ENCODE results near the gene HAUS3.

DNA sequence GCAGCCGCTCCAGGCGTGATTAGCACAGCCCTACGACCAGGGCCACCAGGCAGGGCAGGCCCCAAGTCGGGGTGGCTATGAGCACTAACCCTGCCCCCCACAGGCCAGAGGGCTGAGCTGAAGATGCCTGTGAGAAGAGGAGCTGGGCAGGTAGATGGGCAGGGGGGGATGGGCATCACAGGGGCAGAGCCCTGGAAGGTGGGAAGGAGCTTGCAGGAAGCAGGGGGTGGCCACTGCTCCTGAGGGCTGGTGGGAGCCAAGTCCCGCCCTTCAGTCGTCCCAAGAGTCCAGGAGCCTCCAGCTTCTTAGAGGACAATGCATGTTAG is 27.2 kb upstream of the HAUS3 start:
- TF ChIP-seq EZH2phosphoT487 (IDR thresholded peaks at IDR 0.05; ENCODE audit: insufficient read depth, low read depth) (no peak), EZH2 (IDR thresholded peaks at IDR 0.05; ENCODE audit: insufficient read depth, poor library complexity, severe bottlenecking) (no peak)

Measured in GM23248 (cell line).